Right renal pelvis (tissue), 4 donors: ENCODE results near the gene KCNQ1. TPM values are rescaled to one million over a fixed set of nuclear protein-coding genes. Genes with fewer than 3 reads are reported as not detected.
A peak's percentile ranks its signal among the peaks of the same experiment; 100 is the strongest.
"Not testable (repeated sequence)": the region's sequence is repeated elsewhere in the genome, so short reads cannot be mapped to it uniquely, and the experiment has no call there.

ENCODE experiments used
- DNase-seq, 4 donors: peaks; one replicate each; pipeline ENCODE4 v3.0.0-alpha.2; 2013; ENCODE audit warnings: low read depth in 4 of 4, low spot score in 3 of 4, missing footprints in 1 of 4
- polyA plus RNA-seq, 4 donors: library from polyadenylated mRNA; unstranded; fragments of 120-200 nt; gene quantifications; one replicate each; pipeline ENCODE4 v1.2.1, GENCODE V29; 2013; ENCODE audit not compliant: insufficient read length in 4 of 4

KCNQ1 gene
- polyA plus RNA-seq, 4 donors, result 9.8 to 13.2 (median 12.0) TPM

GRCh38 chr11:2612884-2613571 is 168.2 kb downstream of the KCNQ1 start:
- DNase-seq, result no peak

DNA sequence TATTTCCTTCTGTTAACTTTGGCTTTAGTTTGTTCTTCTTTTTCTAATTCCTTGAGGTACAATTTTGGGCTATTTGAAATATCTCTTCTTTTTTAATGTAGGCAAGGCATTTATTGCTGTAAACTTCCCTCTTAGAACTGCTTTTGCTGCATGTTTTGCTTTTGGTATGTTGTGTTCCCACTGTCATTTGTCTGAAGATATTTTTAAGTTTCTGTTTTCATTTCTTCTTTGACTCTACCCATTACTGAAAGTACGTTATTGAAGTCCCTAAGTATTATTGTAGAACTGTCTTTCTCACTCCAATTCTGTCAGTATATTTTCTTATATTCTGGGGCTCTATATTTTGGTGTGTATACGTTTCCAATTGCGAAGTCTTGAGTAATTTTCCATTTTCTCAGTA is 177.1 kb downstream of the KCNQ1 start:
- no peak for DNase-seq

DNA sequence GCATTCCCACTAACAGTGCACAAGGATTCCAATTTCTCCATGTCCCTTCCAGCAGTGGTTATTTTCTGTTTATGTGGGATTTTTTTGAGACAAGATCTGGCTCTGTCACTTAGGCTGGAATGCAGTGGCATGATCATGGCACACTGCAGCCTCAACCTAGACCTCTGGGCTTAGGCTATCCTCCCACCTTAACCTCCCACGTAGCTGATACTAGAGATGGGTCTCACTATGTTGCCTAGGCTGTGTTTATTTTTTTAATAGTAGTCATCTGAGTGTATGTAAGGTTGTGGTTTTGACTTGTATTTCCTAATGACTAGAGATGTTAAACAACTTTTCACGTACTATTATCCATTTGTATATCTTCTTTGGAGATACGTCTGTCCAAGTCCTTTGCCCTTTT is 180.4 kb downstream of the KCNQ1 start:
- DNase-seq, result no peak

DNA sequence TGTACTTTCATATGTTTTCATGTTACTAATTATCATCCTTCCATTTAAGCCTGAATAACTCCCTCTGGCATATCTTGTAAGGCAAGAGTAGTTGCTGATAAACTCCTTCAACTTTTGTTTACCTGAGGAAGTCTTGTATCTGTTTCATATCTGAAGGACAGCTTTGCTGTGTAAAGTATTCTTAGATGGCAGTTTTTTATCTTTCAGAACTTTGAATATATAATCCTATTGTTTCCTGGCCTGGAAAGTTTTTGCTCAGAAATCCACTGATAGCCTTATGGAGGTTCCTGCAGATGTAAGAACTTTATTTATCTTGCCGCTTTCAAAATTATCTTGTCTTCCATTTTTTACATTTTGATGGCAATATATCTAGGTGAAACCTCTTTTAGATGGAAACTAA is 185.9 kb downstream of the KCNQ1 start:
- DNase-seq, result no peak

- no peak for DNase-seq
Measured at GRCh38 chr11:2631161-2631560, 186.4 kb downstream of the KCNQ1 start.

DNA sequence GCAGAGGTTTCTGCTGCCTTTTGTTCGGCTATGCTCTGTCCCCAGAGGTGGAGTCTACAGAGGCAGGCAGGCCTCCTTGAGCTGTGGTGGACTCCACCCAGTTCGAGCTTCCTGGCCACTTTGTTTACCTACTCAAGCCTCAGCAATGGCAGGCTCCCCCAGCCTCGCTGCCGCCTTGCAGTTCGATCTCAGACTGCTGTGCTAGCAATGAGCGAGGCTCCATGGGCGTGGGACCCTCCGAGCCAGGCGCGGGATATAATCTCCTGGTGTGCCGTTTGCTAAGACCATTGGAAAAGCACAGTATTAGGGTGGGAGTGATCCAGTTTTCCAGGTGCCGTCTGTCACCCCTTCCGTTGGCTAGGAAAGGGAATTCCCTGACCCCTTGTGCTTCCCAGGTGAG is 195.0 kb downstream of the KCNQ1 start:
- DNase-seq, result not testable (repeated sequence)

GRCh38 chr11:2641623-2642022 is 196.8 kb downstream of the KCNQ1 start:
- no peak for DNase-seq

GRCh38 chr11:2643746-2644145 is 198.9 kb downstream of the KCNQ1 start:
- DNase-seq, result no peak

DNA sequence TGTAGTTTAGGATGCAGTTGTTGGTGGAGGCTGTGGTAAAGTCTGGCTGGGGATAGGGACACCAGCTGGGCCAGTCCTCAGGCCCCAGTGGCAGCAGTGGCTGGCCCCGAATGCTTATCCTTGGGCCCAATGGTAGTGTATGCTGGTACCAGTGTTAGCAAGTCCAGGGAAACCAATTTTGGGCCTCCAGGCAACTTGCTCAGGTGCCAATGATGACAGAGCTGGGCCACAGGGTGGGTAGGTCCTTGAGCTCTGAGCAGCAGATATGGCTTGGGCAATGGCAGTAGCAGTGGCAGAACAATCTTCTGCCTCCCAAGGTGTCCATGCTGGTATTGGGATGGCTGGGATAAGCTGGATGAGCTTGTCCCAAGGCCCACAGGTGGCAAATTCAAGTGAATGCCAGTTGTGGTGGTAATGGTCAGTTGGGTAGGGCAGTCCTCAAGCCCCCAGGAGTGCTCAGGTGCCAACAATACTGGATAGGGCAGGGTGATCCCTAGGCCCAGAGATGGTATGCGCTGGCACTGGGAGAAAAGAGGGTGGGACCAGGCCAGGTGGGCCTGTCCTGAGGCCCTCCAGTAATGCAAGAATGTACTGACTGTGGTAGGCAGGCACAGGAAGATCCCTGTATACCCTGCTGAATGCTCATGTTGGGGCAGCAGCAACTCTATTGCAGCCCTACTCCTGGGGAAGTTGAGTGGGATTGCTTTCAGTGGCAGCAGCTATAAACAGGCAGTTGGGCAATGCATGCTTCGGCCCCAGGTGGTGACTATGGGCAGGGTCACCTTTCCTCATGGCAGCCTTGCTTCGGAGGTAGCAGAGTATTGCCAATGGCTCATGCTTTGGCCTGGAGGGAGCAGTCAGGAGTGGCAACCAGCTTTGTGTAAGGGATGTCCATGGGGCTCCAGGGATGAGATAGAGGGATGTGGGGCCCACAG is 200.3 kb downstream of the KCNQ1 start:
- DNase-seq, result no peak

DNA sequence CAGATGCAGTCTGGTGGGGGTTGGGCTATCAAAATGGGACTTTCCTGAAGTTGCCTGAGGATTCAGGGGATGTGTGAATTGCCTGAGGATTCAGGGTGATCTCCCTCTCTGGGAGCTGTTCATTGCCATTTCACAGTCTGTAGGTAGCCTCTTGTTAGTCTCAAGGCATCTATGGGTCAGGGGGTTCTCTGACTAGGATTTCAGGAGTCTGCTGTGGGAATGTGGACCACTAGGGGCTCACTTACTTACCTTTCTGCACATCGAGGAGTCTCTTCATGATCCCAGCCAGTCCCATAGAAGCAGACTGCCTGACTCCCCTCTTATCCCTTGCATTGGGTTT is 200.9 kb downstream of the KCNQ1 start:
- no peak for DNase-seq

GRCh38 chr11:2647167-2647566 is 202.4 kb downstream of the KCNQ1 start:
- no peak for DNase-seq

- no peak for DNase-seq
Measured at GRCh38 chr11:2647953-2648352, 203.1 kb downstream of the KCNQ1 start.

DNA sequence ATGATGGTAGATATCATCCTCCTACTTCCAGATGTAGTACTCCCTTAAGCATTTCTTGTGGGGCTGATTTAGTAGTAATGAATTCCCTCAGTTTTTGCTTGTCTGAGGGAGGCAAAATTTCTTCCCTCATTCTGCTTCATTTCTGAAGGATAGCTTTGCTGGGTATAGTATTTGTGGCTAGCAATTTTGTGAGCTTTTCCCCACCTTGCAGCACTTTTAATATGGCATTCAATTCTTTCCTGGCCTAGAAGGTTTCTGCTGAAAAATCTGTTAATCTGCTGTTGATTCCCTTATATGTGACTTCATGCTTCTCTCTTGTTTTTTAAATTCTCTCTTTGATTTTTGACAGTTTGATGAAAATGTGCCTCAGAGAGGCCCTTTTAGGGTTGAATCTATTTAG is 204.6 kb downstream of the KCNQ1 start:
- DNase-seq, result no peak

- no peak for DNase-seq
Measured at GRCh38 chr11:2649848-2650247, 205.0 kb downstream of the KCNQ1 start.

DNA sequence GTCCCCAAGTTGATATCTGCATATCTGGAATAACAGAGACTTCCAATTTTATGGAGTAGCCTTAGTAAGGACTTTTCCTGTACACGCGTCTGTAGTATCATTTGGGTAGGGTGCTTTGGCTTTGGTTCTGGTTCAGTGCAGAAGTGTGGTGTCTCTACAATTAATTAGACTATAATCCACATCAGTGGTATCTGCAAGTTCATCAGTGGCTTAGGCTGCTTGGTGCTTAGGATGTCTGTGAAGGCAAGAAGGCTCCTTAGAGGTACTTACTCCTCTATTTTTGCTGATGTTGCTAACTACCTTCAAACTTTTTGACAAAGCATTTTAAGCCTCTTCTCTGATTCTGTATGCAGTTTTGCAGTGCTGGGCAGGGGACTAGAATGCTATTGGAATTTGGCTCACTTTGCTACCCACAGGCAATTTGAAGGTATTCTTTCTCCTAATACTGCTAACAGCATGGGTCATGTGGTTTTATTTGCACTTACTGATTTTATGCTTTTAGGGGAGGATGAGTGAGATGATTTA is 205.6 kb downstream of the KCNQ1 start:
- DNase-seq, result no peak

DNA sequence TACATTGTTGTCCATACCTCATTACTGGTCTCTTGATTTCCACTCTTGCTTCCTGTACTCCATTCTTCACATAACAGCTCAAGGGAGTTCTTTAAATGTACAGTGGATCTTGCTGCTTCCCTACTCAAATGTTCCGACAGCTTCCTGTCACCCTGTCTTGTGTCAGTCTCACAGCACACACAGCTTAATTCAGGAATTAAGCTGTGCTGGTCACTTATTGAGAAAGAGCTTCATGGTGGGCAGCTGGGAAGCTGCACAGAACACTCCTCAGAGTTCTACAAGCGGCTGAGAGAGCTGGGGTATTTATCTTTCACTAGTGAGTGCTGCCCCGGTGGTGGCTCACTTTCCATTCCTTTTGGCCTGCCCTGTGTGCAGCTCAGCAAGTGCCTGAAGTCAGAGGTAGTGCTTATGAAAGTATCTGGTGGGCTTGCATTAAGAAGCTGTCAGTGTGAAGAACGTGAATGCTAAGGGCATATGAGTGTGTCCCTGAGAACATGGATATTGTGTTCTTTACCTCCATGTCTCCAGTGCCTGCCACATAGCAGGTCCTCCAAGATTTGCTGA is 206.3 kb downstream of the KCNQ1 start:
- DNase-seq, result no peak

DNA sequence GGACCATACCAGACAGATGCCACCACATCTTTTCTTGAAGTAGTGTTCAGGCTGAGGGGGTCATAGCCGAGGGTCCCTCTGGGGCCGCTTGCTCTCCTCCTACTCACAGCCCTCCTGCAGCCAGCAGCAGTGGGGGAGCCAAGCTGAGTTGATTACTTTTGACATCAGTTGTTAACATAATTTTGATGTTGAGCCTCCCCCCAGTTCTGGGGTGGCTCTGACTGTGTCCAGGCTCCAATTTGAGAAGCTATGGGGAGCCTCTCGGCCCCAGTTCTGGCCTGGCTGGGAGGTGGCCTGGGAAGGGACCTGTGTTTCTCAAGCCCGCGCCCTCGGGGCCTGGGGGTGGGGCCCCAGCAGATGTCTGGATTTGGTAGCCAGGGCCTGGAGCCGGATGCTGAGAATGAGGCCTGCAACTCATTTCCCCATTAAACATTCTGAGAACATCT is 207.0 kb downstream of the KCNQ1 start:
- DNase-seq, result no peak

DNA sequence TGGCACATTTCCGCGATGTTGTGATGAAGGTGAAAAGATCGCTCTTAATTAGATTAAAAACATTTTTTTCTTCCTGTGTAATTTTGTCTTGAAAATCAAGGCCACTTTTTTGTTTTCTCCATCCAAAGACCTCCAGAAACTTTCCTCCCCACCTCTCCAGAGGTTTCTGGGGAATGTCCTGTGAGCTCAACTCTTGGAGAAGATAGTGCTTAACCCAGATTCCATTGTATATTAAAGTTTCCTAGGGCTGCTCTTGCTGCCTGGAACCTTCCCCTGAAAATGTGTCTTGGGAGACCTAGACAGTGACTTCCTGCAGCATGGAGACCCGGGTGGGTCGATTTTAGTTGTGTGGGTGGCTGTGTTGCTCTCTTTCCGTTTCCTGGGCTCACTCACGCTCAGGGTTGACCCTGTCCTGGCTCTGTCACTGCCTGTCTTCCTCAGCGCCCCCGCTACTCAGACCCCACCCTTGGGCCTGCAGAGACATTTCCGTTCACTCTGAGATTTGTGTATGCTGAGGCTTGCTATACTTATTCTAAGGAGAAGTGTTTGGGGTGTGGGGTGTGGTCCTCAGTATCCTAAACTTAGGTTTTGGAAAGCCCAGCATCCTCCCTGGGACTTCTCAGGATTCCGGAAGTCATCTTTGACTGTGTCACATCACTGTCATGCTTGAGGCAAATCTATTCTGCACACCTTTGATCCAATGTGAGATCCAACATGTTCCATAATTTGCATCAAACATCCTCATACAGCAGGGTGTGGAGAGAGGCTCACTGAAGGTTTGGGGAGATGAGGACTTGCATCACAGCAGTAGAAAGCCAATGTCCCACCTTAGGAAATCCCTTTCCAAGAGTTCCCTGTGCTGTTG is 207.8 kb downstream of the KCNQ1 start:
- no peak for DNase-seq

DNA sequence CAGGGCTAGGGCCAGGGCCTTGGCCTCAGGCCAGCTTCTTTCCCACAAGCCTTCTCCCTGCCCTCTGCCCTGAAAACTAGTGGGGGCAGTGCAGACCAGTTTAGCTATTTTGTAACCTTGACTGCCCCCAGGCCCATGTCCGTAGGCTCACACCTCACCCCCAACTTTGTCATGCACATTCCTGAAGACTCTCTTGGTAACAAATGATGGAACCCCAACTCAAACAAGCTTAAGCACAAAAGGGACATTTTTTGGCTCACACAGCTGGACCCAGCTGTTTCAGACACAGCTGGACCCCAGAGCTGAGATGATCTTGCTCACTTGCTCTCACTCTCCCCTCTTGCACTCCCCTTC is 208.4 kb downstream of the KCNQ1 start:
- DNase-seq, result peak in 1 of 4 donors; percentile 8

- no peak for DNase-seq
Measured at GRCh38 chr11:2653930-2654739, 209.3 kb downstream of the KCNQ1 start.
